H1 (cell line): ENCODE results near the gene ATOH8. TPM values are rescaled to one million over a fixed set of nuclear protein-coding genes. Genes with fewer than 3 reads are reported as not detected.
A peak's percentile ranks its signal among the peaks of the same experiment; 100 is the strongest.

Experiments used
- CTCF ChIA-PET: fragments of 300-600 bp; sonication (Branson Sonifier 250); formaldehyde crosslinking; loops from one replicate; lab custom pipeline; 2021; ENCODE audit not compliant: partially characterized antibody; lab: Charles Lee
- POLR2A ChIA-PET: fragments of 300-600 bp; sonication (Branson Sonifier 250); formaldehyde crosslinking; loops from one replicate; lab custom pipeline; 2021; ENCODE audit warnings: inconsistent platforms; ENCODE audit not compliant: partially characterized antibody; lab: Charles Lee
- DNase-seq, 2 experiments: peaks; one replicate each; pipeline versions ENCODE4 v3.0.0 to v3.0.0-alpha.2; 2010 to 2022; ENCODE audit warnings: low spot score in 2 of 2, low read depth in 1 of 2, mixed read lengths in 1 of 2
- FAIRE-seq: peaks from 2 replicates; lab custom pipeline; 2011; peaks lifted over from hg19 to GRCh38; lab: Jason Lieb, UNC
- H2AFZ ChIP-seq: 2 replicates; pipeline ENCODE4 v1.8.1; 2012; ENCODE audit warnings: low read length, inconsistent platforms
- H2AK5ac ChIP-seq: 2 replicates; pipeline ENCODE4 v1.6.1; 2013; ENCODE audit warnings: low read depth, low read length
- H2BK120ac ChIP-seq: replicated peaks from 2 replicates; pipeline ENCODE3; 2013; ENCODE audit warnings: low read depth, low read length, inconsistent platforms
- H2BK12ac ChIP-seq: 2 replicates; pipeline ENCODE4 v1.6.1; 2013; ENCODE audit warnings: low read depth, low read length
- H2BK15ac ChIP-seq: 2 replicates; pipeline ENCODE4 v1.6.1; 2013; ENCODE audit warnings: low read length
- H2BK20ac ChIP-seq: 2 replicates; pipeline ENCODE4 v1.6.1; 2013; ENCODE audit warnings: low read length
- H2BK5ac ChIP-seq: 2 replicates; pipeline ENCODE4 v1.6.1; 2013; ENCODE audit warnings: low read depth, low read length
- H3K14ac ChIP-seq: 2 replicates; pipeline ENCODE4 v1.6.1; 2013; ENCODE audit warnings: inconsistent platforms; ENCODE audit not compliant: insufficient read length
- H3K18ac ChIP-seq: 2 replicates; pipeline ENCODE4 v1.6.1; 2013; ENCODE audit warnings: low read length; ENCODE audit errors: extremely low read depth
- H3K23ac ChIP-seq: 2 replicates; pipeline ENCODE4 v1.6.1; 2013; ENCODE audit warnings: inconsistent platforms; ENCODE audit not compliant: insufficient read length
- H3K23me2 ChIP-seq: 2 replicates; pipeline ENCODE4 v1.6.1; 2013; ENCODE audit warnings: low read depth, low read length
- H3K27ac ChIP-seq: 2 replicates; pipeline ENCODE4 v1.6.1; 2011; ENCODE audit warnings: low read depth, low read length, inconsistent platforms
- H3K27me3 ChIP-seq, 4 experiments: replicated peaks in 1 of 4; 1 replicate in 1 of 4; 2 replicates in 3 of 4; pipeline versions ENCODE4 v1.6.1 to v1.8.1; 2011 to 2013; ENCODE audit warnings: low read length in 3 of 4, mild to moderate bottlenecking in 3 of 4, inconsistent platforms in 2 of 4, mixed read lengths in 2 of 4, moderate library complexity in 1 of 4; ENCODE audit not compliant: control insufficient read depth in 3 of 4, insufficient read depth in 3 of 4; ENCODE audit errors: extremely low read depth in 1 of 4
- H3K36me3 ChIP-seq, 4 experiments: 2 replicates each; pipeline versions ENCODE4 v1.6.1 to v1.8.1; 2011 to 2013; ENCODE audit warnings: mild to moderate bottlenecking in 4 of 4, low read length in 3 of 4, moderate library complexity in 2 of 4, control low read depth in 1 of 4, inconsistent platforms in 1 of 4; ENCODE audit not compliant: insufficient read depth in 4 of 4, control insufficient read depth in 2 of 4
- H3K4ac ChIP-seq: replicated peaks from 2 replicates; pipeline ENCODE3; 2013; ENCODE audit warnings: low read length, low read depth, mixed read lengths, inconsistent platforms; ENCODE audit not compliant: insufficient read length
- H3K4me1 ChIP-seq, 4 experiments: replicated peaks in 1 of 4; 1 replicate in 1 of 4; 2 replicates in 3 of 4; pipeline versions ENCODE4 v1.6.1 to v1.8.1; 2011 to 2013; ENCODE audit warnings: low read length in 3 of 4, inconsistent platforms in 2 of 4, mixed read lengths in 1 of 4; ENCODE audit not compliant: insufficient read depth in 4 of 4, control insufficient read depth in 3 of 4
- H3K4me2 ChIP-seq, 2 experiments: 2 replicates each; pipeline versions ENCODE4 v1.6.1 to v1.8.1; 2011 to 2013; ENCODE audit warnings: low read depth in 2 of 2, low read length in 2 of 2, control low read depth in 1 of 2, inconsistent platforms in 1 of 2, mild to moderate bottlenecking in 1 of 2; ENCODE audit not compliant: insufficient read depth in 1 of 2
- H3K4me3 ChIP-seq, 4 experiments: fragments of 200-600, 300-600 bp in 1 of 4; sonication (generic), shearing (Covaris generic), sonication (Bioruptor Twin) in 1 of 4; 2 replicates each; pipeline versions ENCODE4 v1.5.1 to v1.8.1; 2011 to 2016; ENCODE audit warnings: low read length in 4 of 4, low read depth in 3 of 4, control low read depth in 2 of 4, inconsistent platforms in 2 of 4, mild to moderate bottlenecking in 2 of 4, mixed read lengths in 1 of 4, moderate library complexity in 1 of 4; ENCODE audit not compliant: insufficient read depth in 2 of 4; ENCODE audit errors: extremely low read depth in 1 of 4
- H3K56ac ChIP-seq: replicated peaks from 2 replicates; pipeline ENCODE3; 2013; ENCODE audit warnings: low read depth, mild to moderate bottlenecking, mixed read lengths, low read length, inconsistent platforms; ENCODE audit not compliant: insufficient read length
- H3K79me1 ChIP-seq: 2 replicates; pipeline ENCODE4 v1.6.1; 2013; ENCODE audit warnings: low read depth, low read length, control low read depth
- H3K79me2 ChIP-seq, 2 experiments: 2 replicates each; pipeline versions ENCODE4 v1.6.1 to v1.8.1; 2012 to 2013; ENCODE audit warnings: low read length in 2 of 2, mild to moderate bottlenecking in 2 of 2, inconsistent platforms in 1 of 2; ENCODE audit not compliant: insufficient read depth in 2 of 2, control insufficient read depth in 1 of 2
- H3K9ac ChIP-seq, 4 experiments: replicated peaks in 1 of 4; 1 replicate in 1 of 4; 2 replicates in 3 of 4; pipeline versions ENCODE4 v1.6.1 to v1.8.1; 2011 to 2013; ENCODE audit warnings: low read depth in 3 of 4, low read length in 3 of 4, control low read depth in 2 of 4, mild to moderate bottlenecking in 2 of 4, moderate library complexity in 2 of 4, inconsistent platforms in 1 of 4; ENCODE audit errors: extremely low read depth in 1 of 4
- H3K9me3 ChIP-seq, 2 experiments: 2 replicates each; pipeline versions ENCODE4 v1.6.1 to v1.8.1; 2012 to 2013; ENCODE audit warnings: mild to moderate bottlenecking in 2 of 2, moderate library complexity in 2 of 2, control low read depth in 1 of 2, inconsistent platforms in 1 of 2, low read depth in 1 of 2, low read length in 1 of 2, mixed read lengths in 1 of 2; ENCODE audit not compliant: insufficient read depth in 2 of 2
- H4K20me1 ChIP-seq, 2 experiments: replicated peaks in 1 of 2; 2 replicates each; pipeline versions ENCODE3 to v1.8.1; 2011 to 2013; ENCODE audit warnings: inconsistent platforms in 2 of 2, low read length in 2 of 2, mild to moderate bottlenecking in 1 of 2; ENCODE audit not compliant: insufficient read depth in 2 of 2, control insufficient read depth in 1 of 2
- H4K5ac ChIP-seq: 2 replicates; pipeline ENCODE4 v1.6.1; 2013; ENCODE audit warnings: low read length, low read depth, mixed read lengths, inconsistent platforms; ENCODE audit not compliant: insufficient read length
- H4K8ac ChIP-seq: 2 replicates; pipeline ENCODE4 v1.8.0; 2013; ENCODE audit warnings: mild to moderate bottlenecking, moderate library complexity, low read length, inconsistent platforms; ENCODE audit not compliant: insufficient read depth; ENCODE audit errors: extremely low read depth
- H4K91ac ChIP-seq: replicated peaks from 2 replicates; pipeline ENCODE3; 2013; ENCODE audit warnings: low read length, mixed read lengths, inconsistent platforms; ENCODE audit not compliant: insufficient read length
- ASH2L ChIP-seq: fragments of 200-600, 300-600 bp; sonication (generic); IDR thresholded peaks from one replicate; pipeline ENCODE4 v1.7.1; 2017; ENCODE audit warnings: low read length
- BCL11A ChIP-seq, 2 experiments: IDR thresholded peaks; one replicate each; pipeline ENCODE4 v1.6.1; 2011; ENCODE audit warnings: low read depth in 2 of 2, low read length in 2 of 2, mild to moderate bottlenecking in 2 of 2
- CREB1 ChIP-seq: IDR thresholded peaks from 2 replicates; pipeline ENCODE4 v1.6.1; 2012; ENCODE audit warnings: inconsistent platforms
- EGR1 ChIP-seq: IDR thresholded peaks from 2 replicates; pipeline ENCODE4 v1.6.1; 2011; ENCODE audit warnings: low read depth, low read length, borderline replicate concordance
- EZH2 ChIP-seq: fragments of 200-600 bp; sonication (generic); IDR thresholded peaks from 2 replicates; pipeline ENCODE4 v1.7.1; 2012; ENCODE audit warnings: low read depth, mild to moderate bottlenecking, moderate library complexity, low read length, inconsistent platforms; ENCODE audit not compliant: severe bottlenecking
- FOSL1 ChIP-seq: IDR thresholded peaks from 2 replicates; pipeline ENCODE4 v1.6.1; 2011; ENCODE audit warnings: mild to moderate bottlenecking, low read depth, low read length, moderate library complexity; ENCODE audit not compliant: insufficient read depth
- RAD21 ChIP-seq, 2 experiments: IDR thresholded peaks in 1 of 2; conservative IDR thresholded peaks in 1 of 2; 2 replicates each; pipeline ENCODE4 v1.6.1; 2011; ENCODE audit warnings: low read depth in 2 of 2, low read length in 2 of 2, improper control_type of control experiment in 1 of 2, inconsistent platforms in 1 of 2, mild to moderate bottlenecking in 1 of 2, moderate library complexity in 1 of 2
- SAP30 ChIP-seq: fragments of 300-600 bp; sonication (generic); IDR thresholded peaks from 2 replicates; pipeline ENCODE4 v1.7.1; 2012; ENCODE audit warnings: low read length, moderate library complexity, mild to moderate bottlenecking, inconsistent platforms; ENCODE audit not compliant: insufficient read depth, insufficient replicate concordance
- SIN3A ChIP-seq, 2 experiments: IDR thresholded peaks in 1 of 2; conservative IDR thresholded peaks in 1 of 2; 2 replicates each; pipeline ENCODE4 v1.6.1; 2011 to 2012; ENCODE audit warnings: low read length in 2 of 2, improper control_type of control experiment in 1 of 2, low read depth in 1 of 2, mild to moderate bottlenecking in 1 of 2
- SIX5 ChIP-seq: IDR thresholded peaks from 2 replicates; pipeline ENCODE4 v1.6.1; 2011; ENCODE audit warnings: mild to moderate bottlenecking, low read depth, low read length
- SRF ChIP-seq: IDR thresholded peaks from 2 replicates; pipeline ENCODE4 v1.6.1; 2011; ENCODE audit warnings: mild to moderate bottlenecking, low read depth, low read length, moderate library complexity
- WGBS, 2 experiments: shearing (Covaris generic) in 1 of 2; methylation state at CpG; one replicate each; pipeline versions ENCODE4 v1.1.6 to v1.1.7; 2013 to 2015; ENCODE audit warnings: low lambda C conversion rate in 2 of 2, mixed read lengths in 2 of 2, inconsistent platforms in 1 of 2, low coverage in 1 of 2, missing lambda C conversion rate in 1 of 2; ENCODE audit not compliant: insufficient replicate concordance in 2 of 2, insufficient coverage in 1 of 2, insufficient read length in 1 of 2; ENCODE audit errors: extremely low coverage in 1 of 2, missing lambda C conversion rate in 1 of 2; 5-methylcytosine and 5-hydroxymethylcytosine counted together
- polyA plus RNA-seq, 7 experiments: library from polyadenylated mRNA; depleted of rRNA in 3 of 7; stranded (reverse) in 5 of 7; unstranded in 2 of 7; fragments of >200 nt in 5 of 7; fragments of 200-250 nt in 2 of 7; gene quantifications; 1 replicate in 5 of 7; 2 replicates in 1 of 7; 4 replicates in 1 of 7; pipeline versions ENCODE4 v1.2.1 to v1.2.3, GENCODE V29; 2011 to 2013; ENCODE audit warnings: missing spikeins in 2 of 7, mixed read lengths in 2 of 7
- total RNA-seq: library from RNA; stranded (reverse); fragmentation: NEBNext Ultra II Directional; extraction: Animal tissue kit (Norgen Biotek cat#: 25700); gene quantifications from 2 replicates; pipeline ENCODE4 v1.2.1, GENCODE V29; 2021
- TF ChIP-seq, protein P1 (sequence below): IDR thresholded peaks from 2 replicates; pipeline ENCODE4 v1.6.1; 2012; ENCODE audit warnings: inconsistent platforms

ATOH8 gene
- total and polyA plus RNA-seq, 2 of the 8 experiments (the other 6 are each of a cell fraction or from before 2014, with no cell fraction given) = 0.50 to 0.53 TPM

DNA sequence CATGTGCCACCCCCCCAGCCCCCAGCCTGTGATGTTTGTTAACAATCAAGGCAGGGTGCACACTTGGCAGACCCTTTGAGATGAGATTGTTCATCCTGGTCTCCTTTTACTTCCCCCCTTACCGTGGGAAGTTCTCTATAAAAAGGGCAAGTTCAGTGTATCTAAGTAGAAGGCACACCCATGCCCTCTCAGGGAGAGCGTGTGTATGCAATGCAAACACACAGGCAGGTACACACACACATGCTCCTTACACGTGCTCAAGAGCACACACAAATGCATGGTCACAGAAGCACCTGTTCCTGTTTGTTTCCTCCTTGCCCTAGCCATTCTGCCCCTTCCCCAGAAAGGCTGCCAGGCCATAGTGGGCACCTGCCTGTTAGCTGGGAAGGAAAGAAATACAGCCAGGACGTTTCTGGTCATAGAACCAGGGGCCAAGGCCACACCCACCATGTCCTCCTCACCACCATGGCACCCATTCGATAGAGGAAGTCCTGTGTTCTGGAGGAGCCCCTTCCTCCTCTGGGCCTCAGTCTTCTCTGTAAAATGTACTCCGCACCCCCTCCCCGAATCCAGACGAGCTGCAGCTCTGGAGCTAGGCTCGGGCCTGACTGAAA is 3.1 kb downstream of the ATOH8 start:
- Histone ChIP-seq H3K18ac (no peak overlapping the region), H4K91ac (no peak overlapping the region), H3K23ac (no peak overlapping the region), H3K4me3 (no peak overlapping the region), H2AK5ac (0 out of 2 replicates have a peak overlapping the region, but pooled peaks have one; percentile 70), H2BK5ac (no peak overlapping the region), H3K9me3 (no peaks in the 10 kb centered on the region), H3K4me2 (no peak overlapping the region), H2BK120ac (no peak overlapping the region), H2BK15ac (no peak overlapping the region), H3K56ac (no peak overlapping the region), H4K8ac (no peak overlapping the region), H3K36me3 (no peaks in the 10 kb centered on the region), H4K20me1 (peaks cover 0 to 14% of the 10 kb centered on the region in 2 experiments), H3K27me3 (peaks cover 36 to 56% (median 49%) of the 10 kb centered on the region in 4 experiments), H2BK20ac (no peak overlapping the region), H3K4ac (no peak overlapping the region), H3K27ac (no peak overlapping the region), H3K79me1 (no peaks in the 10 kb centered on the region), H3K14ac (no peak overlapping the region), H4K5ac (no peak overlapping the region), H2BK12ac (peak overlapping the region; percentile 39; the same call in 1 of the 2 replicates), H3K23me2 (peaks cover 18% of the 10 kb centered on the region), H3K79me2 (no peaks in the 10 kb centered on the region), H3K4me1 (peaks cover 0 to 10% (median 8%) of the 10 kb centered on the region in 4 experiments; a peak in 5 of 7 replicates), H2AFZ (no peak overlapping the region), H3K9ac (no peak overlapping the region)
- DNase-seq (no peak), FAIRE-seq (no peak)
- 84% methylated on average over 9 of the region's 9 CpGs; no CpG with 5 or more reads in 1 of the 2 experiments for WGBS, 2 experiments
- ChIA-PET POLR2A (interaction anchor here (1.3 to 1.8 kb wide), 2 partner anchors 12 to 17 kb away, joined by 4 to 5 read pairs; no protein-coding TSS in a partner anchor), CTCF (interaction anchor here (1.1 to 47.8 kb wide), 3 partner anchors 2 to 57 kb away, joined by 4 to 986 read pairs (median 986); partner anchors contain the start of gene ATOH8)
- no peak for TF ChIP-seq EZH2
- no peak for TF ChIP-seq ASH2L
- TF ChIP-seq, protein P1, sequence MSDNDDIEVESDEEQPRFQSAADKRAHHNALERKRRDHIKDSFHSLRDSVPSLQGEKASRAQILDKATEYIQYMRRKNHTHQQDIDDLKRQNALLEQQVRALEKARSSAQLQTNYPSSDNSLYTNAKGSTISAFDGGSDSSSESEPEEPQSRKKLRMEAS = no peak
- TF ChIP-seq CREB1 = no peak
- TF ChIP-seq SRF = no peak
- TF ChIP-seq EGR1 = no peak
- TF ChIP-seq SAP30 = no peak
- no peak for TF ChIP-seq FOSL1
- no peak for TF ChIP-seq RAD21 (IDR thresholded peaks at IDR 0.05 in 1 of 2, conservative IDR thresholded peaks at IDR 0.05 in 1 of 2; ENCODE audit: low read depth in 2 of 2, low read length in 2 of 2)
- TF ChIP-seq SIX5 = no peak
- TF ChIP-seq BCL11A (IDR thresholded peaks at IDR 0.05; ENCODE audit: low read depth in 2 of 2, low read length in 2 of 2) = no peak
- no peak for TF ChIP-seq SIN3A (conservative IDR thresholded peaks at IDR 0.05 in 1 of 2, IDR thresholded peaks at IDR 0.05 in 1 of 2; ENCODE audit: low read depth in 1 of 2, low read length in 2 of 2)
